Thyroid gland (tissue), 4 donors: ENCODE results near the gene ARL2BP.

Experiments used
- POLR2A ChIP-seq, 2 donors: fragments of 450-650 bp; IDR thresholded peaks; one replicate each; pipeline ENCODE4 v1.6.1; 2017; ENCODE audit warnings: antibody characterized with exemption in 2 of 2, mild to moderate bottlenecking in 2 of 2, moderate library complexity in 1 of 2
- TF ChIP-seq, protein P1 (sequence below), 6 experiments: fragments of 200-600 bp in 3 of 6; fragments of 450-650 bp in 3 of 6; sonication (generic) in 3 of 6; IDR thresholded peaks; one replicate each; pipeline ENCODE4 v1.5.1; 2016 to 2019; ENCODE audit warnings: antibody characterized with exemption in 6 of 6, mild to moderate bottlenecking in 2 of 6, inconsistent platforms in 1 of 6, moderate library complexity in 1 of 6

DNA sequence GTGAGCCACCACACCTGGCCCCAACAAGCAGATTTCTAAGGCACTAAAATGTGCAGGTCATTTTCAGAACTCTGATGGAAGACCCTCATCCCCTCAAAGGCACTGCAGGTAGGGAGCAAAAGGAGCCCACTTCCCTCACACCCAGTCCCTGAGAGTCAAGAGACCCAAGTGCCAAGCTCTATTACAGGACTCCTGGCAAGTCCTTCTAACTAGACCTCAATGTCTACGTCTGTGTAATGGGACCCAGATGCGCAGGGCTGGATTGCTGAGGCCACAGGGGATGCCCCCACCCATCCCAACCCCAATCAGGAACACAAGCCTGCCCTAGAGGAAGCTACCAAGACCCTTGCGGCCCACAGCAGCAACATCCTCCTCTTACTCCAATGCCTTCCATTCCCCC lies 36.7 kb downstream of the ARL2BP start:
- TF ChIP-seq, protein P1, sequence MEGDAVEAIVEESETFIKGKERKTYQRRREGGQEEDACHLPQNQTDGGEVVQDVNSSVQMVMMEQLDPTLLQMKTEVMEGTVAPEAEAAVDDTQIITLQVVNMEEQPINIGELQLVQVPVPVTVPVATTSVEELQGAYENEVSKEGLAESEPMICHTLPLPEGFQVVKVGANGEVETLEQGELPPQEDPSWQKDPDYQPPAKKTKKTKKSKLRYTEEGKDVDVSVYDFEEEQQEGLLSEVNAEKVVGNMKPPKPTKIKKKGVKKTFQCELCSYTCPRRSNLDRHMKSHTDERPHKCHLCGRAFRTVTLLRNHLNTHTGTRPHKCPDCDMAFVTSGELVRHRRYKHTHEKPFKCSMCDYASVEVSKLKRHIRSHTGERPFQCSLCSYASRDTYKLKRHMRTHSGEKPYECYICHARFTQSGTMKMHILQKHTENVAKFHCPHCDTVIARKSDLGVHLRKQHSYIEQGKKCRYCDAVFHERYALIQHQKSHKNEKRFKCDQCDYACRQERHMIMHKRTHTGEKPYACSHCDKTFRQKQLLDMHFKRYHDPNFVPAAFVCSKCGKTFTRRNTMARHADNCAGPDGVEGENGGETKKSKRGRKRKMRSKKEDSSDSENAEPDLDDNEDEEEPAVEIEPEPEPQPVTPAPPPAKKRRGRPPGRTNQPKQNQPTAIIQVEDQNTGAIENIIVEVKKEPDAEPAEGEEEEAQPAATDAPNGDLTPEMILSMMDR (IDR thresholded peaks at IDR 0.05), result no peak
- TF ChIP-seq POLR2A (IDR thresholded peaks at IDR 0.05), result no peak
